Activated CD4-positive, alpha-beta T cell treated with anti-CD3 and anti-CD28 coated beads, Interleukin-10, Interleukin-2, amounts not matched to agents 100 ng/mL and 50 ng/mL, durations not matched to agents 16 hours and 8 hours (primary cell): ENCODE data around the gene ARMH4.

Experiments
- DNase-seq: peaks from one replicate; pipeline ENCODE4 v3.0.0-alpha.2; 2020

The ARMH4 gene

GRCh38 chr14:57957441-57957840 lies 194.6 kb downstream of the ARMH4 start:
- no peak for DNase-seq
